Measurements from ENCODE around the gene CRHR2.

- TF ChIP-seq POLR2AphosphoS5 (IDR thresholded peaks at IDR 0.05): no peak
- no peak for TF ChIP-seq CTCF (IDR thresholded peaks at IDR 0.05; ENCODE audit: poor library complexity, severe bottlenecking)
- TF ChIP-seq RAD21 (conservative IDR thresholded peaks at IDR 0.05): no peak
- TF ChIP-seq EZH2 (IDR thresholded peaks at IDR 0.05; ENCODE audit: borderline replicate concordance, insufficient read depth, low read length, poor library complexity, severe bottlenecking): no peak
- TF ChIP-seq SMC3 (conservative IDR thresholded peaks at IDR 0.05; ENCODE audit: poor library complexity): no peak
- no peak for TF ChIP-seq MXI1 (conservative IDR thresholded peaks at IDR 0.05; ENCODE audit: poor library complexity, severe bottlenecking)
- TF ChIP-seq TAF1 (IDR thresholded peaks at IDR 0.05; ENCODE audit: low read depth): no peak
Measured at GRCh38 chr7:30703756-30704155, 21.5 kb upstream of the CRHR2 start.

Data from neural cell (in vitro differentiated cells).